K562 (cell line): Measurements from ENCODE around the gene VWA7. TPM values are rescaled to one million over a fixed set of nuclear protein-coding genes. Genes with fewer than 3 reads are reported as not detected.

ENCODE experiments used
- ETV6 ChIP-seq, 3 experiments: fragments of 150-350 bp in 1 of 3; sonication (generic) in 1 of 3; formaldehyde crosslinking in 1 of 3; IDR thresholded peaks; 2 replicates each; pipeline versions ENCODE4 v1.6.1 to v1.8.0; 2014 to 2022; ENCODE audit warnings: borderline replicate concordance in 2 of 3, low read depth in 2 of 3, antibody characterized with exemption in 1 of 3, low read length in 1 of 3, mild to moderate bottlenecking in 1 of 3, missing genetic modification reagents in 1 of 3
- FOXO4 ChIP-seq: fragments of 450-650 bp; formaldehyde crosslinking; IDR thresholded peaks from 2 replicates; pipeline ENCODE4 v1.4.0; 2020; ENCODE audit warnings: mild to moderate bottlenecking, moderate library complexity
- GABPB2 ChIP-seq: fragments of 250-450 bp; sonication (Bioruptor Pico); conservative IDR thresholded peaks from 2 replicates; pipeline ENCODE4 v1.5.1; 2021; ENCODE audit warnings: mild to moderate bottlenecking
- GMEB1 ChIP-seq: fragments of 250-450 bp; sonication (Bioruptor Pico); IDR thresholded peaks from 2 replicates; pipeline ENCODE4 v1.4.0; 2020; ENCODE audit warnings: mild to moderate bottlenecking
- HBP1 ChIP-seq: fragments of 450-650 bp; formaldehyde crosslinking; IDR thresholded peaks from 2 replicates; pipeline ENCODE4 v1.4.0; 2022; ENCODE audit warnings: missing genetic modification characterization
- HIVEP1 ChIP-seq: fragments of 250-450 bp; sonication (Bioruptor Pico); IDR thresholded peaks from 2 replicates; pipeline ENCODE4 v1.4.0; 2020; ENCODE audit warnings: mild to moderate bottlenecking
- NR2C2 ChIP-seq, 2 experiments: fragments of 200-800 bp in 1 of 2; sonication (Bioruptor generic) in 1 of 2; sonication (generic) in 1 of 2; formaldehyde crosslinking in 1 of 2; IDR thresholded peaks; 2 replicates each; pipeline versions ENCODE4 v1.6.1 to v1.8.0; 2016 to 2022; ENCODE audit warnings: mild to moderate bottlenecking in 1 of 2, missing compliant biosample characterization in 1 of 2, missing genetic modification characterization in 1 of 2, missing genetic modification reagents in 1 of 2
- POLR2A ChIP-seq: fragments of 450-650 bp; conservative IDR thresholded peaks from 2 replicates; pipeline ENCODE4 v1.6.1; 2016
- POLR2G ChIP-seq: fragments of 200-400 bp; formaldehyde crosslinking; IDR thresholded peaks from 2 replicates; pipeline ENCODE4 v1.6.1; 2017; ENCODE audit warnings: low read depth, mild to moderate bottlenecking, antibody characterized with exemption, low read length, moderate library complexity
- POLR3A ChIP-seq: IDR thresholded peaks from 2 replicates; pipeline ENCODE4 v1.6.1; 2011; ENCODE audit warnings: borderline replicate concordance, mild to moderate bottlenecking, moderate library complexity; ENCODE audit not compliant: insufficient read length, insufficient read depth; ENCODE audit errors: extremely low read depth
- RCOR1 ChIP-seq, 2 experiments: IDR thresholded peaks; 2 replicates each; pipeline ENCODE4 v1.6.1; 2012; ENCODE audit warnings: low read depth in 2 of 2, low read length in 2 of 2, borderline replicate concordance in 1 of 2, improper control_type of control experiment in 1 of 2
- RNF219 ChIP-seq: fragments of 250-450 bp; sonication (Bioruptor Pico); IDR thresholded peaks from 2 replicates; pipeline ENCODE4 v1.5.0; 2022; ENCODE audit warnings: mild to moderate bottlenecking
- SNRNP70 ChIP-seq: fragments of 200-400 bp; formaldehyde crosslinking; optimal IDR thresholded peaks from 2 replicates; pipeline ENCODE3; 2017; ENCODE audit warnings: low read depth, low read length
- ZNF644 ChIP-seq: fragments of 200-800 bp; sonication (Bioruptor generic); IDR thresholded peaks from 2 replicates; pipeline ENCODE4 v1.6.1; 2016; ENCODE audit warnings: low read depth, missing genetic modification characterization, missing compliant biosample characterization
- ZNF764 ChIP-seq: fragments of 250-450 bp; sonication (Bioruptor Pico); IDR thresholded peaks from 2 replicates; pipeline ENCODE4 v1.4.0; 2020; ENCODE audit warnings: low read depth, mild to moderate bottlenecking, moderate library complexity
- ZNF778 ChIP-seq: fragments of 450-650 bp; formaldehyde crosslinking; IDR thresholded peaks from 2 replicates; pipeline ENCODE4 v1.4.0; 2020; ENCODE audit warnings: mild to moderate bottlenecking, moderate library complexity
- ZNF780A ChIP-seq: fragments of 250-450 bp; sonication (Bioruptor Pico); IDR thresholded peaks from 2 replicates; pipeline ENCODE4 v1.5.0; 2021; ENCODE audit warnings: mild to moderate bottlenecking
- ZSCAN29 ChIP-seq: fragments of 450-650 bp; IDR thresholded peaks from 2 replicates; pipeline ENCODE4 v1.6.1; 2017
- polyA plus RNA-seq, 8 experiments: library from polyadenylated mRNA; depleted of rRNA in 4 of 8; stranded (reverse) in 5 of 8; unstranded in 3 of 8; fragments of >200 nt; fragmentation: Nextera tagmentation in 2 of 8; fragmentation: Illumina TruSeq in 1 of 8; extraction: Ambion mirVana in 2 of 8; extraction: Trizol in 1 of 8; gene quantifications; 2 replicates each; pipeline versions ENCODE4 v1.2.1 to v1.2.3, GENCODE V29; 2011 to 2014; ENCODE audit warnings: inconsistent platforms in 1 of 8, missing spikeins in 1 of 8
- total RNA-seq, 7 experiments: library from RNA; depleted of rRNA in 6 of 7; stranded (reverse); fragments of >200 nt in 6 of 7; fragmentation: Illumina TruSeq in 2 of 7; extraction: Trizol in 2 of 7; gene quantifications; 2 replicates each; pipeline versions ENCODE4 v1.2.1 to v1.2.3, GENCODE V29; 2011 to 2021; ENCODE audit warnings: low replicate concordance in 1 of 7

The VWA7 gene
- total and polyA plus RNA-seq, 9 of the 15 experiments (the other 6 are each of a cell fraction or from before 2014, with no cell fraction given), result 0.18 to 2.9 (median 0.95) TPM

GRCh38 chr6:31729979-31730630, 47.0 kb downstream of the VWA7 start (continued):
- TF ChIP-seq RNF219 (CRISPR knock-in tag), result peak; percentile 91
- TF ChIP-seq ETV6 (IDR thresholded peaks at IDR 0.05; ENCODE audit: borderline replicate concordance in 1 of 2, low read depth in 2 of 2, low read length in 1 of 2), result no peak
- peak; percentile 89; the same call in 1 of the 2 replicates for TF ChIP-seq ETV6 (CRISPR knock-in tag; IDR thresholded peaks at IDR 0.05; ENCODE audit: borderline replicate concordance)
- TF ChIP-seq ZNF780A (CRISPR knock-in tag), result peak; percentile 98
- TF ChIP-seq ZNF644 (tag), result no peak
- TF ChIP-seq GABPB2 (CRISPR knock-in tag), result peak; percentile 90
- peak; percentile 86; the same call in 1 of the 2 replicates for TF ChIP-seq ZSCAN29
- TF ChIP-seq HIVEP1 (CRISPR knock-in tag), result peak; percentile 88
- TF ChIP-seq ZNF764 (CRISPR knock-in tag), result peak; percentile 91
- TF ChIP-seq ZNF778 (CRISPR knock-in tag), result peak; percentile 75; the same call in 1 of the 2 replicates
- 0 out of 2 replicates have a peak, but pooled peaks have one; percentile 6 for TF ChIP-seq NR2C2 (CRISPR knock-in tag; IDR thresholded peaks at IDR 0.05)
- TF ChIP-seq NR2C2 (tag; IDR thresholded peaks at IDR 0.05), result no peak
- TF ChIP-seq POLR3A, result no peak
- TF ChIP-seq HBP1 (CRISPR knock-in tag), result peak; percentile 99
- peak; percentile 34; the same call in 1 of the 2 replicates for TF ChIP-seq GMEB1 (CRISPR knock-in tag)
- TF ChIP-seq POLR2A, result peak; percentile 99
- peak; percentile 91 for TF ChIP-seq POLR2G
- TF ChIP-seq SNRNP70, result no peak
- TF ChIP-seq FOXO4 (CRISPR knock-in tag), result peak; percentile 98
- TF ChIP-seq RCOR1 (IDR thresholded peaks at IDR 0.05; ENCODE audit: borderline replicate concordance in 1 of 2, low read depth in 2 of 2, low read length in 2 of 2), result peak in 1 of 2 experiments; percentile 61; a peak in 1 of 4 replicates
